Skeletal muscle tissue (tissue), 4 donors: ENCODE results near the gene POMC. TPM values are rescaled to one million over a fixed set of nuclear protein-coding genes. Genes with fewer than 3 reads are reported as not detected.

ENCODE experiments used
- H3K27ac ChIP-seq: one replicate; pipeline ENCODE4 v1.7.0; 2013; ENCODE audit warnings: mild to moderate bottlenecking, low read depth, low read length, inconsistent platforms
- H3K27me3 ChIP-seq, 3 donors: one replicate each; pipeline ENCODE4 v1.7.0; 2013; ENCODE audit warnings: low read length in 3 of 3; ENCODE audit not compliant: control insufficient read depth in 3 of 3, insufficient read depth in 3 of 3
- H3K36me3 ChIP-seq, 3 donors: one replicate each; pipeline ENCODE4 v1.7.0; 2013; ENCODE audit warnings: low read length in 3 of 3; ENCODE audit not compliant: control insufficient read depth in 3 of 3, insufficient read depth in 3 of 3
- H3K4me1 ChIP-seq, 3 donors: one replicate each; pipeline ENCODE4 v1.7.0; 2013; ENCODE audit warnings: low read length in 3 of 3, mild to moderate bottlenecking in 3 of 3; ENCODE audit not compliant: control insufficient read depth in 3 of 3, insufficient read depth in 3 of 3
- H3K4me3 ChIP-seq, 3 donors: one replicate each; pipeline ENCODE4 v1.7.0; 2013; ENCODE audit warnings: low read length in 3 of 3
- H3K9ac ChIP-seq, 3 donors: one replicate each; pipeline ENCODE4 v1.7.0; 2013; ENCODE audit warnings: low read length in 3 of 3, mild to moderate bottlenecking in 3 of 3, moderate library complexity in 2 of 3, low read depth in 1 of 3
- H3K9me3 ChIP-seq, 3 donors: one replicate each; pipeline ENCODE4 v1.7.0; 2013; ENCODE audit warnings: low read length in 3 of 3; ENCODE audit not compliant: control insufficient read depth in 3 of 3
- total RNA-seq: library from RNA; depleted of rRNA; stranded (reverse); fragments of >200 nt; gene quantifications from one replicate; pipeline ENCODE4 v1.2.3, GENCODE V29; 2014
- donor health status: Osteomylitis.

The POMC gene
- total RNA-seq, 1 donor from 2014 or later: 4.2 TPM

DNA sequence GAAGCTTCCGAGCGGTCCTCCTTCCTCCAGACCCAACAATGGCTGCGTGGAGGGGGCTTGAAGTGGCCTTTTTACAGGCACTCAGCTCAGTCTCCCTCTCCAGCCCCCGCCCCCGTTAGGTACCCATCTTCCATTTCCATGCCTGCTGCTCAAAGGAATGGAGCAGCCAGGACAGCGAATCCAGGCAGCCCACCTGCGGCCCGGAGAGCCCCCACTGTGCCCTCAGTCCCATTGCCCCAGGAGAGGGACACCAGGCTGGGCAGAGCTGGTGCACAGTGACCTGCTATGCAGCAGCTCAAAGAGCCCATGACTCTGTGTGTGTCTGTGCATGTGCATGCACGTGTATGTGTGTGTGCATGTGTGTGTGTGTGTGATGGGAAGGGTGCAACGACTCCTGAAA, 10.6 kb upstream of the POMC start:
- Histone ChIP-seq H3K9ac (no peak overlapping the region), H3K4me1 (no peaks in the 10 kb centered on the region), H3K36me3 (no peaks in the 10 kb centered on the region), H3K27me3 (peaks cover 0 to 25% (median 15%) of the 10 kb centered on the region in 3 donors), H3K9me3 (peaks cover 0 to 2% (median 0%) of the 10 kb centered on the region in 3 donors), H3K27ac (no peak overlapping the region), H3K4me3 (no peak overlapping the region)

- H3K27ac ChIP-seq: no peak overlapping the region
- no peak overlapping the region for H3K4me3 ChIP-seq
- no peak overlapping the region for H3K9ac ChIP-seq
- peaks cover 0 to 2% (median 0%) of the 10 kb centered on the region in 3 donors for H3K9me3 ChIP-seq
- H3K4me1 ChIP-seq: no peaks in the 10 kb centered on the region
- H3K27me3 ChIP-seq: peaks cover 0 to 25% (median 15%) of the 10 kb centered on the region in 3 donors
- H3K36me3 ChIP-seq: no peaks in the 10 kb centered on the region
These were observed 8.8 kb upstream of the POMC start for GRCh38 chr2:25177211-25177611.

- Histone ChIP-seq H3K27me3 (peaks cover 0 to 25% (median 15%) of the 10 kb centered on the region in 3 donors), H3K27ac (no peak overlapping the region), H3K4me3 (no peak overlapping the region), H3K9me3 (no peaks in the 10 kb centered on the region), H3K9ac (no peak overlapping the region), H3K4me1 (no peaks in the 10 kb centered on the region), H3K36me3 (no peaks in the 10 kb centered on the region)
These were observed 8.3 kb upstream of the POMC start for GRCh38 chr2:25176541-25177181.

DNA sequence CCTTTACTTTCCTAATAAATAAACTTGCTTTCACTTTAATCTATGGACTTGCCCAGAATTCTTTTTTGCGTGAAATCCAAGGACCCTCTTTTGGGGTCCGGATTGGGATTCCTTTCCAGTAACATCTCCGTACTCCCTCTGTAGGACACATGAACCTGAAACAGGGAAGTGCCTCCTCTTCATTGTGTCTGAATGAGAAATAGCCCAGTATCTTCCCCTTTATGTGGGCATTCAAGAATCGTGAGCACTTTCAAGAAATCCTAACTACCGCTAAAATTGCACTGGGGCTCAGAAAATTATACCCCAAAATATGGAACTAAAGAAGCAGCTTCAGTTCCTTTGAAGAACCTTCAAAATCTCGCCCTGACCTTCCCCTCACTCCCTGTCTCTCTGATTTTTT, 7.8 kb upstream of the POMC start:
- no peak overlapping the region for H3K27ac ChIP-seq
- H3K4me3 ChIP-seq: no peak overlapping the region
- H3K9ac ChIP-seq: no peak overlapping the region
- H3K36me3 ChIP-seq: no peaks in the 10 kb centered on the region
- H3K27me3 ChIP-seq: peaks cover 0 to 25% (median 15%) of the 10 kb centered on the region in 3 donors
- no peaks in the 10 kb centered on the region for H3K4me1 ChIP-seq
- no peaks in the 10 kb centered on the region for H3K9me3 ChIP-seq

DNA sequence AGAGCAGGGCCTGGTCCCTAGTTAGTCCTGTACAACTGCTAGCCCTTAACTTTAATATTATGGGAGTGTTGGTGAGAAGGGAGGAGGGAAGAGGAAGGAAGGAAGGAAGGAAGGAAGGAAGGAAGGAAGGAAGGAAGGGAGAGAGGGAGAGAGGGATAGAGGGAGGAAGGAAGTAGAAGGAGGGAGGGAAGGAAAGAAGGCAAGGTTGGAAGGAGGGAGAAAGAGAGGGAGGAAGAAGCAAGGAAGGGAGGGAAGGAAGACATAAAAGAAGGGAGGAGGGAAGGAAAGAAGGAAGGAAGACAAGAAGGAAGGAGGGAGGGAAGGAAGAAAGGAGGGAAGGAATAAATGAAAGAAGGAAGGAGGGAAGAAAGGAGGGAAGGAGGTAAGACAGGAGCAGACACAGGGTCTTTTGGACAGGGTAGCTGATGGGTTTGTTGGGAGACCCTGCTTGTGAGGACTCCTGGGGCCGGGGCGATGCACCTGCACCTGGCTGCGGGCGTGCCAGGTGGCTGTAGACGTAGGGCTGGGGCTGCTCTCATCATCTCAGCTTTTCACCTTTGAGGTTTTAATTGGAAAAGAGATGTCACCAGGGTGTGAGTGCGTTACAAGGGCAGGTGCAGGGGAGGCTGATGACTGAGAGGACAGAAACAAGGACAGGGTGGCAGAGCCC, 5.9 kb upstream of the POMC start:
- peaks cover 10 to 33% (median 25%) of the 10 kb centered on the region in 3 donors for H3K27me3 ChIP-seq
- no peak overlapping the region for H3K4me3 ChIP-seq
- H3K9me3 ChIP-seq: no peaks in the 10 kb centered on the region
- H3K27ac ChIP-seq: no peak overlapping the region
- no peaks in the 10 kb centered on the region for H3K36me3 ChIP-seq
- H3K4me1 ChIP-seq: no peaks in the 10 kb centered on the region
- no peak overlapping the region for H3K9ac ChIP-seq

DNA sequence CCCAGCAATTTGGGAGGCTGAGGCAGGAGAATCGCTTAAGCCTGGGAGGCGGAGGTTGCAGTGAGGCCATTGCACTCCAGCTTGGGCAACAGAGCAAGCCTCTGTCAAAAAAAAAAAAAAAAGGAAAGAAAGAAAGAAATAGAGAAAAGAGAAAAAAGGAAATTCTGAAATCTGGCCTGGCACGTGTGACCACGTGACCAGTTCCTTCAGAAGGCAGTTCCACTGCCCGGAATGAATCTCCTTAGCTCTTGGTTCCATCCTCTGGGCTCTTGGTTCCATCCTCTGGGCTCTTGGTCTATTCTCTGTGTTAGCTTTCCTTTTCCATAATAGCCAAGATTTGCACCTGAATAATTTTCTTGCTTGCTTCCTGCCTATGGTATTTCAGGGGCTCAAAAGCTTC, 5.3 kb upstream of the POMC start:
- H3K9ac ChIP-seq: no peak overlapping the region
- H3K4me3 ChIP-seq: no peak overlapping the region
- peaks cover 0 to 2% (median 1%) of the 10 kb centered on the region in 3 donors for H3K4me1 ChIP-seq
- peaks cover 16 to 31% (median 25%) of the 10 kb centered on the region in 3 donors for H3K27me3 ChIP-seq
- H3K36me3 ChIP-seq: no peaks in the 10 kb centered on the region
- H3K27ac ChIP-seq: no peak overlapping the region
- H3K9me3 ChIP-seq: no peaks in the 10 kb centered on the region

- no peak overlapping the region for H3K27ac ChIP-seq
- H3K36me3 ChIP-seq: no peaks in the 10 kb centered on the region
- H3K27me3 ChIP-seq: peaks cover 39 to 47% (median 43%) of the 10 kb centered on the region in 3 donors
- H3K4me3 ChIP-seq: no peak overlapping the region
- peaks cover 7 to 9% (median 7%) of the 10 kb centered on the region in 3 donors for H3K4me1 ChIP-seq
- H3K9ac ChIP-seq: no peak overlapping the region
- H3K9me3 ChIP-seq: no peaks in the 10 kb centered on the region
These were observed 2.5 kb upstream of the POMC start for GRCh38 chr2:25170888-25171287.

DNA sequence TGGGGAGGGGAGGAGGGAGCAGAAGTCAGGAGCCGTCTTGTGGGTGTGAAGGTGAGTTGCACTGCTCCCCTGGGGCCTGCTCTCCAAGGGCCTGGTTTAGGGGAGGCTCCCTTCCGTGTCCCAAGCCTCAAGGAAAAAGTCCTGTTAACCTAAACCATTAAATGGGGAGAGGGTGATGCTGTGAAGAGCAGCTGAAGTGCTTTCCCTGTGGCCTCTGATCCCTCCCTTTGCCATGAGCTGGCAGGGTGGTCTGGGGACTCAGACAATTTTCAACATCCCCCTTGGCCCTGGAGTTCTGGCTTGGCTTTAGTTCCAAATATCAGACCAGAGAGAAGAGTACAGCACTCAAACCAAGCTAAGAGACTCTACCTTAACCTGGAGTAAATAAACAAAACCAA, 692 bp upstream of the POMC start:
- no peaks in the 10 kb centered on the region for H3K9me3 ChIP-seq
- H3K4me1 ChIP-seq: peaks cover 7 to 9% (median 7%) of the 10 kb centered on the region in 3 donors
- H3K27ac ChIP-seq: no peak overlapping the region
- no peak overlapping the region for H3K9ac ChIP-seq
- no peak overlapping the region for H3K4me3 ChIP-seq
- H3K27me3 ChIP-seq: peaks cover 40 to 54% (median 47%) of the 10 kb centered on the region in 3 donors
- H3K36me3 ChIP-seq: no peaks in the 10 kb centered on the region

DNA sequence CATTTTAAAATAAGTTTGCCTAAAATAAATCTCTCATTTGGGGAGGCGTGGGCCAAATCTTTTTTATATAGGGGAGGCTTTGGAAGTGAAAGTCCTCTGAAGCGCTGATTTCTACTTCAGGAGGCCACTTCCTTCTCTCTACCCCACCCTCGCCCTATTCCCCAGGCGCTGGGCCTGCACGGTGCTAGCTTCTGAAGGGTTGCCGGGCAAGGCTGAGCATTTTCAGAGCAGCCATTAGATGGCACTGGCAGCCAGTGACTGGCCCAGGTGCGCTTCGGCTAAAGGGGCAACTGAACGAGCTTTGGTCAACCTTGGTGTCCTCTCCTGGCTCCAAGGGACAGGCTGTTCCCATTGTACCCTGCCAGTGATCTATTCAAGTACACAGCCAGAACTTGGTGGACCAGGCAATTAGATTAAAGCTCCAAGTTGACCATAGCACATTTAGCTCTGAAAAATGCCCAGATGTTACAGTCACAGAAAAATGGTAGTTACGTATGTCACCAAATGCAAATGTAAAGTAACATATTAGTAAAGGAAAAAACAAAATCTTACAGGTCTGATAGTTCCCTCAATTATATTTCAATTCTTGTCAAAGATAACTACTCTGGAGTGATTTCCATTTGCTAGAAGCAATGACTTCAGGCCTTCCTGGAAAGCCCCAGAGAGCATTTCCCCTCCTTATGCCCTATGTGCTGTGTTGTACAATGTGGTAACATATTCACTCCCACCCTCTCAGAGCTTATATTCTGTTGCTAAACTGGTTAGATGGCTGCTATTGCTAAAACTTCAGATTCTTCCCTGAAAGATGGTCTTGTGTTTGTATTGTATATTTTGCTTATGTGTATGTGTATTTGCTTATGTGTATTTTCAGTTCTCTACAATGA, 2.1 kb downstream of the POMC start:
- H3K9ac ChIP-seq: no peak overlapping the region
- H3K27me3 ChIP-seq: peaks cover 40 to 58% (median 47%) of the 10 kb centered on the region in 3 donors
- H3K27ac ChIP-seq: no peak overlapping the region
- no peak overlapping the region for H3K4me3 ChIP-seq
- peaks cover 7 to 12% (median 10%) of the 10 kb centered on the region in 3 donors for H3K4me1 ChIP-seq
- H3K9me3 ChIP-seq: no peaks in the 10 kb centered on the region
- no peaks in the 10 kb centered on the region for H3K36me3 ChIP-seq
